Panc1 (cell line): ENCODE measurements around the gene LMBRD1.

Source experiments
- POLR2AphosphoS5 ChIP-seq: IDR thresholded peaks from 2 replicates; pipeline ENCODE4 v1.6.1; 2012; ENCODE audit warnings: mild to moderate bottlenecking, low read depth, low read length, moderate library complexity
- SIN3A ChIP-seq: IDR thresholded peaks from 2 replicates; pipeline ENCODE4 v1.6.1; 2012; ENCODE audit warnings: low read depth, mild to moderate bottlenecking, low read length, moderate library complexity, borderline replicate concordance; ENCODE audit not compliant: insufficient read depth
- TCF7L2 ChIP-seq: IDR thresholded peaks from 2 replicates; pipeline ENCODE4 v1.6.1; 2011; ENCODE audit warnings: mild to moderate bottlenecking, low read depth, low read length, inconsistent platforms
- TF ChIP-seq, protein P1 (sequence below): fragments of 450-650 bp; IDR thresholded peaks from 2 replicates; pipeline ENCODE4 v1.5.1; 2017; ENCODE audit warnings: mild to moderate bottlenecking
- TF ChIP-seq, protein P2 (sequence below), 2 experiments: IDR thresholded peaks; 2 replicates each; pipeline ENCODE4 v1.6.1; 2011 to 2012; ENCODE audit warnings: low read depth in 2 of 2, control low read depth in 1 of 2, low read length in 1 of 2, mild to moderate bottlenecking in 1 of 2, moderate library complexity in 1 of 2; ENCODE audit not compliant: insufficient read depth in 1 of 2

DNA sequence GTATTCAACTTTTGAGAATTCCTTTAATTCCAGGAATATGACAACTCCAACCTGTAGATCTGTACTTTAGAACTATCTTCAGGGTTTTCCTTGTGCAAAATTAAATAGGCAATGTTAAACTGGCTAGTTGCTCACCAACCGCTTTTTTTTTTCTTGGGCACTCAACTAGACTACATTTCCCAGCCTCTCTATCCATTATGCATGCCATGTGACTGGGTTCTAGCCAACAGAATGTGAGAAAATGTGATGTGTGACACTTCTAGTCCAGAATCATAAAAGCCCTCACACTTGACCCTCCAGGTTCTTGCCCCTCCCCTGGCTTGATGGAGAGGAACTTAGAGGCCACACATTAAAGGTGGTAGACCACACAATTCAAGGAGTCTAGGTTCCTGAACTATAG, 166.0 kb downstream of the LMBRD1 start:
- TF ChIP-seq, protein P1, sequence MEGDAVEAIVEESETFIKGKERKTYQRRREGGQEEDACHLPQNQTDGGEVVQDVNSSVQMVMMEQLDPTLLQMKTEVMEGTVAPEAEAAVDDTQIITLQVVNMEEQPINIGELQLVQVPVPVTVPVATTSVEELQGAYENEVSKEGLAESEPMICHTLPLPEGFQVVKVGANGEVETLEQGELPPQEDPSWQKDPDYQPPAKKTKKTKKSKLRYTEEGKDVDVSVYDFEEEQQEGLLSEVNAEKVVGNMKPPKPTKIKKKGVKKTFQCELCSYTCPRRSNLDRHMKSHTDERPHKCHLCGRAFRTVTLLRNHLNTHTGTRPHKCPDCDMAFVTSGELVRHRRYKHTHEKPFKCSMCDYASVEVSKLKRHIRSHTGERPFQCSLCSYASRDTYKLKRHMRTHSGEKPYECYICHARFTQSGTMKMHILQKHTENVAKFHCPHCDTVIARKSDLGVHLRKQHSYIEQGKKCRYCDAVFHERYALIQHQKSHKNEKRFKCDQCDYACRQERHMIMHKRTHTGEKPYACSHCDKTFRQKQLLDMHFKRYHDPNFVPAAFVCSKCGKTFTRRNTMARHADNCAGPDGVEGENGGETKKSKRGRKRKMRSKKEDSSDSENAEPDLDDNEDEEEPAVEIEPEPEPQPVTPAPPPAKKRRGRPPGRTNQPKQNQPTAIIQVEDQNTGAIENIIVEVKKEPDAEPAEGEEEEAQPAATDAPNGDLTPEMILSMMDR: no peak
- TF ChIP-seq POLR2AphosphoS5 (no peak), SIN3A (no peak), TCF7L2 (no peak)
- TF ChIP-seq, protein P2, sequence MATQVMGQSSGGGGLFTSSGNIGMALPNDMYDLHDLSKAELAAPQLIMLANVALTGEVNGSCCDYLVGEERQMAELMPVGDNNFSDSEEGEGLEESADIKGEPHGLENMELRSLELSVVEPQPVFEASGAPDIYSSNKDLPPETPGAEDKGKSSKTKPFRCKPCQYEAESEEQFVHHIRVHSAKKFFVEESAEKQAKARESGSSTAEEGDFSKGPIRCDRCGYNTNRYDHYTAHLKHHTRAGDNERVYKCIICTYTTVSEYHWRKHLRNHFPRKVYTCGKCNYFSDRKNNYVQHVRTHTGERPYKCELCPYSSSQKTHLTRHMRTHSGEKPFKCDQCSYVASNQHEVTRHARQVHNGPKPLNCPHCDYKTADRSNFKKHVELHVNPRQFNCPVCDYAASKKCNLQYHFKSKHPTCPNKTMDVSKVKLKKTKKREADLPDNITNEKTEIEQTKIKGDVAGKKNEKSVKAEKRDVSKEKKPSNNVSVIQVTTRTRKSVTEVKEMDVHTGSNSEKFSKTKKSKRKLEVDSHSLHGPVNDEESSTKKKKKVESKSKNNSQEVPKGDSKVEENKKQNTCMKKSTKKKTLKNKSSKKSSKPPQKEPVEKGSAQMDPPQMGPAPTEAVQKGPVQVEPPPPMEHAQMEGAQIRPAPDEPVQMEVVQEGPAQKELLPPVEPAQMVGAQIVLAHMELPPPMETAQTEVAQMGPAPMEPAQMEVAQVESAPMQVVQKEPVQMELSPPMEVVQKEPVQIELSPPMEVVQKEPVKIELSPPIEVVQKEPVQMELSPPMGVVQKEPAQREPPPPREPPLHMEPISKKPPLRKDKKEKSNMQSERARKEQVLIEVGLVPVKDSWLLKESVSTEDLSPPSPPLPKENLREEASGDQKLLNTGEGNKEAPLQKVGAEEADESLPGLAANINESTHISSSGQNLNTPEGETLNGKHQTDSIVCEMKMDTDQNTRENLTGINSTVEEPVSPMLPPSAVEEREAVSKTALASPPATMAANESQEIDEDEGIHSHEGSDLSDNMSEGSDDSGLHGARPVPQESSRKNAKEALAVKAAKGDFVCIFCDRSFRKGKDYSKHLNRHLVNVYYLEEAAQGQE (IDR thresholded peaks at IDR 0.05; ENCODE audit: insufficient read depth in 1 of 2, low read depth in 2 of 2, low read length in 1 of 2): no peak
